WTC11 (cell line): ENCODE data around the gene GDNF. TPM values are rescaled to one million over a fixed set of nuclear protein-coding genes. Genes with fewer than 3 reads are reported as not detected.

Source experiments
- ATAC-seq: fragments of 200-7000 bp; cut with Tn5 transposase; 2 replicates; pipeline ENCODE4 v1.10.0; 2021; ENCODE audit warnings: mild to moderate bottlenecking, moderate library complexity
- CTCF ChIA-PET: fragments of 300-600 bp; sonication (Branson Sonifier 250); formaldehyde crosslinking; loops from one replicate; lab custom pipeline; 2021; ENCODE audit warnings: antibody characterized with exemption; lab: Charles Lee
- POLR2A ChIA-PET: fragments of 350-600 bp; sonication (Branson Sonifier 250); formaldehyde crosslinking; loops from one replicate; lab custom pipeline; 2021; ENCODE audit warnings: antibody characterized with exemption; lab: Charles Lee
- DNase-seq: peaks from one replicate; pipeline ENCODE4 v3.0.0; 2021; ENCODE audit warnings: low spot score
- H3K27ac Mint-ChIP-seq: 2 replicates; pipeline ENCODE4 v1.8.0; 2021; ENCODE audit warnings: mixed read lengths
- H3K27me3 Mint-ChIP-seq: 2 replicates; pipeline ENCODE4 v1.8.0; 2021; ENCODE audit warnings: low read depth, mild to moderate bottlenecking, moderate library complexity, mixed read lengths
- H3K36me3 Mint-ChIP-seq: 2 replicates; pipeline ENCODE4 v1.8.0; 2021; ENCODE audit warnings: mixed read lengths
- H3K4me1 Mint-ChIP-seq: 2 replicates; pipeline ENCODE4 v1.8.0; 2022; ENCODE audit warnings: mixed read lengths
- H3K4me3 Mint-ChIP-seq: 2 replicates; pipeline ENCODE4 v1.8.0; 2021; ENCODE audit warnings: mild to moderate bottlenecking, moderate library complexity, mixed read lengths
- H3K9me3 Mint-ChIP-seq: 2 replicates; pipeline ENCODE4 v1.8.0; 2021; ENCODE audit warnings: mixed read lengths
- MYBL2 ChIP-seq: sonication (generic); formaldehyde crosslinking; IDR thresholded peaks from 2 replicates; pipeline ENCODE4 v1.8.1; 2023; ENCODE audit warnings: mild to moderate bottlenecking, moderate library complexity, missing genetic modification reagents
- NFYB ChIP-seq: sonication (generic); formaldehyde crosslinking; conservative IDR thresholded peaks from 2 replicates; pipeline ENCODE4 v1.8.0; 2022; ENCODE audit warnings: low read depth, missing genetic modification reagents
- NR2C2 ChIP-seq: sonication (generic); formaldehyde crosslinking; IDR thresholded peaks from 2 replicates; pipeline ENCODE4 v1.8.0; 2022; ENCODE audit warnings: mild to moderate bottlenecking, missing genetic modification reagents
- OVOL2 ChIP-seq: fragments of 250-450 bp; sonication (Bioruptor Pico); IDR thresholded peaks from 2 replicates; pipeline ENCODE4 v1.9.0; 2021; ENCODE audit warnings: mild to moderate bottlenecking, borderline replicate concordance
- SOX15 ChIP-seq: fragments of 250-450 bp; sonication (Bioruptor Pico); IDR thresholded peaks from 2 replicates; pipeline ENCODE4 v1.9.0; 2021; ENCODE audit warnings: mild to moderate bottlenecking
- ZNF263 ChIP-seq: sonication (generic); formaldehyde crosslinking; IDR thresholded peaks from 2 replicates; pipeline ENCODE4 v1.8.1; 2022; ENCODE audit warnings: low read depth, mild to moderate bottlenecking, moderate library complexity, missing genetic modification reagents
- ZNF396 ChIP-seq: fragments of 250-450 bp; sonication (Bioruptor Pico); IDR thresholded peaks from 2 replicates; pipeline ENCODE4 v1.8.0; 2021; ENCODE audit warnings: mild to moderate bottlenecking, moderate library complexity, borderline replicate concordance
- total RNA-seq: library from RNA; stranded (reverse); gene quantifications from 3 replicates; pipeline ENCODE4 v1.2.3, GENCODE V29; 2021
- TF ChIP-seq, protein P1 (sequence below): fragments of 250-450 bp; sonication (Bioruptor Pico); IDR thresholded peaks from 2 replicates; pipeline ENCODE4 v1.8.0; 2021; ENCODE audit warnings: mild to moderate bottlenecking
- TF ChIP-seq, protein P2 (sequence below): fragments of 250-450 bp; sonication (Bioruptor Pico); IDR thresholded peaks from 2 replicates; pipeline ENCODE4 v1.9.0; 2021; ENCODE audit warnings: mild to moderate bottlenecking, borderline replicate concordance
- TF ChIP-seq, protein P3 (sequence below): sonication (generic); formaldehyde crosslinking; IDR thresholded peaks from 2 replicates; pipeline ENCODE4 v1.8.0; 2023; ENCODE audit warnings: mild to moderate bottlenecking, missing genetic modification reagents
- TF ChIP-seq, protein P4 (sequence below): sonication (generic); formaldehyde crosslinking; IDR thresholded peaks from 2 replicates; pipeline ENCODE4 v1.8.0; 2022; ENCODE audit warnings: mild to moderate bottlenecking, missing genetic modification reagents
- TF ChIP-seq, protein P5 (sequence below): sonication (generic); formaldehyde crosslinking; IDR thresholded peaks from 2 replicates; pipeline ENCODE4 v1.8.0; 2022; ENCODE audit warnings: mild to moderate bottlenecking, missing genetic modification reagents
- TF ChIP-seq, protein P6 (sequence below): sonication (generic); formaldehyde crosslinking; IDR thresholded peaks from 2 replicates; pipeline ENCODE4 v1.8.1; 2022; ENCODE audit warnings: low read depth, mild to moderate bottlenecking, moderate library complexity, missing genetic modification reagents, borderline replicate concordance
- TF ChIP-seq, protein P7 (sequence below): sonication (generic); formaldehyde crosslinking; IDR thresholded peaks from 2 replicates; pipeline ENCODE4 v1.8.1; 2023; ENCODE audit warnings: mild to moderate bottlenecking, missing genetic modification reagents

GDNF gene
- total RNA-seq, 1 experiment from 2014 or later = 4.7 TPM

DNA sequence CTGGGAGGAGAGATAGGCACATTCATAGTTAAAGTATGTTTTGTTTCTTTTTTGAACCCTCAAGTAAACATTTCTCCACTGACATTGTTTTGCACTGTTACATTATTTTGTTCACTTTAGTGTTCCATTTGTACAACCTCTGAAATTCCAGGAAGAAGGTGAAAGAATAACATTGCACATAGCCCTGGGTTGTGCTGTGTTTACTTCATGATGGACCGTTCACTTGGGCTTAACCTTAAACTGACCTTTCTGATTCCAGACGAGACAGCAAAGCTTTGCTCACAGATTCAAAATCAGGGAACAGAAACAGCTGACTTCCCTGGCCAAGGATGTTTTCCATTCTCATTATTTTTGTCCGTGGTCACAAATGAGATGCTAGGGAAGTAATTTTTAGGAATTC, 42.8 kb upstream of the GDNF start:
- Mint-ChIP-seq H3K27ac (no peak overlapping the region), H3K9me3 (peaks cover 19% of the 10 kb centered on the region), H3K36me3 (no peaks in the 10 kb centered on the region), H3K4me3 (no peak overlapping the region)
- no peak for DNase-seq
- CTCF ChIA-PET = no interaction called here
- TF ChIP-seq ZNF396 (CRISPR knock-in tag) = no peak
- TF ChIP-seq SOX15 (CRISPR knock-in tag) = no peak
- TF ChIP-seq ZNF263 (CRISPR knock-in tag) = no peak
- TF ChIP-seq, protein P1, sequence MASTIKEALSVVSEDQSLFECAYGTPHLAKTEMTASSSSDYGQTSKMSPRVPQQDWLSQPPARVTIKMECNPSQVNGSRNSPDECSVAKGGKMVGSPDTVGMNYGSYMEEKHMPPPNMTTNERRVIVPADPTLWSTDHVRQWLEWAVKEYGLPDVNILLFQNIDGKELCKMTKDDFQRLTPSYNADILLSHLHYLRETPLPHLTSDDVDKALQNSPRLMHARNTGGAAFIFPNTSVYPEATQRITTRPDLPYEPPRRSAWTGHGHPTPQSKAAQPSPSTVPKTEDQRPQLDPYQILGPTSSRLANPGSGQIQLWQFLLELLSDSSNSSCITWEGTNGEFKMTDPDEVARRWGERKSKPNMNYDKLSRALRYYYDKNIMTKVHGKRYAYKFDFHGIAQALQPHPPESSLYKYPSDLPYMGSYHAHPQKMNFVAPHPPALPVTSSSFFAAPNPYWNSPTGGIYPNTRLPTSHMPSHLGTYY = no peak
- no peak for TF ChIP-seq OVOL2 (CRISPR knock-in tag)
- TF ChIP-seq, protein P2, sequence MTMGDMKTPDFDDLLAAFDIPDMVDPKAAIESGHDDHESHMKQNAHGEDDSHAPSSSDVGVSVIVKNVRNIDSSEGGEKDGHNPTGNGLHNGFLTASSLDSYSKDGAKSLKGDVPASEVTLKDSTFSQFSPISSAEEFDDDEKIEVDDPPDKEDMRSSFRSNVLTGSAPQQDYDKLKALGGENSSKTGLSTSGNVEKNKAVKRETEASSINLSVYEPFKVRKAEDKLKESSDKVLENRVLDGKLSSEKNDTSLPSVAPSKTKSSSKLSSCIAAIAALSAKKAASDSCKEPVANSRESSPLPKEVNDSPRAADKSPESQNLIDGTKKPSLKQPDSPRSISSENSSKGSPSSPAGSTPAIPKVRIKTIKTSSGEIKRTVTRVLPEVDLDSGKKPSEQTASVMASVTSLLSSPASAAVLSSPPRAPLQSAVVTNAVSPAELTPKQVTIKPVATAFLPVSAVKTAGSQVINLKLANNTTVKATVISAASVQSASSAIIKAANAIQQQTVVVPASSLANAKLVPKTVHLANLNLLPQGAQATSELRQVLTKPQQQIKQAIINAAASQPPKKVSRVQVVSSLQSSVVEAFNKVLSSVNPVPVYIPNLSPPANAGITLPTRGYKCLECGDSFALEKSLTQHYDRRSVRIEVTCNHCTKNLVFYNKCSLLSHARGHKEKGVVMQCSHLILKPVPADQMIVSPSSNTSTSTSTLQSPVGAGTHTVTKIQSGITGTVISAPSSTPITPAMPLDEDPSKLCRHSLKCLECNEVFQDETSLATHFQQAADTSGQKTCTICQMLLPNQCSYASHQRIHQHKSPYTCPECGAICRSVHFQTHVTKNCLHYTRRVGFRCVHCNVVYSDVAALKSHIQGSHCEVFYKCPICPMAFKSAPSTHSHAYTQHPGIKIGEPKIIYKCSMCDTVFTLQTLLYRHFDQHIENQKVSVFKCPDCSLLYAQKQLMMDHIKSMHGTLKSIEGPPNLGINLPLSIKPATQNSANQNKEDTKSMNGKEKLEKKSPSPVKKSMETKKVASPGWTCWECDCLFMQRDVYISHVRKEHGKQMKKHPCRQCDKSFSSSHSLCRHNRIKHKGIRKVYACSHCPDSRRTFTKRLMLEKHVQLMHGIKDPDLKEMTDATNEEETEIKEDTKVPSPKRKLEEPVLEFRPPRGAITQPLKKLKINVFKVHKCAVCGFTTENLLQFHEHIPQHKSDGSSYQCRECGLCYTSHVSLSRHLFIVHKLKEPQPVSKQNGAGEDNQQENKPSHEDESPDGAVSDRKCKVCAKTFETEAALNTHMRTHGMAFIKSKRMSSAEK (CRISPR knock-in tag) = no peak
- TF ChIP-seq, protein P3, sequence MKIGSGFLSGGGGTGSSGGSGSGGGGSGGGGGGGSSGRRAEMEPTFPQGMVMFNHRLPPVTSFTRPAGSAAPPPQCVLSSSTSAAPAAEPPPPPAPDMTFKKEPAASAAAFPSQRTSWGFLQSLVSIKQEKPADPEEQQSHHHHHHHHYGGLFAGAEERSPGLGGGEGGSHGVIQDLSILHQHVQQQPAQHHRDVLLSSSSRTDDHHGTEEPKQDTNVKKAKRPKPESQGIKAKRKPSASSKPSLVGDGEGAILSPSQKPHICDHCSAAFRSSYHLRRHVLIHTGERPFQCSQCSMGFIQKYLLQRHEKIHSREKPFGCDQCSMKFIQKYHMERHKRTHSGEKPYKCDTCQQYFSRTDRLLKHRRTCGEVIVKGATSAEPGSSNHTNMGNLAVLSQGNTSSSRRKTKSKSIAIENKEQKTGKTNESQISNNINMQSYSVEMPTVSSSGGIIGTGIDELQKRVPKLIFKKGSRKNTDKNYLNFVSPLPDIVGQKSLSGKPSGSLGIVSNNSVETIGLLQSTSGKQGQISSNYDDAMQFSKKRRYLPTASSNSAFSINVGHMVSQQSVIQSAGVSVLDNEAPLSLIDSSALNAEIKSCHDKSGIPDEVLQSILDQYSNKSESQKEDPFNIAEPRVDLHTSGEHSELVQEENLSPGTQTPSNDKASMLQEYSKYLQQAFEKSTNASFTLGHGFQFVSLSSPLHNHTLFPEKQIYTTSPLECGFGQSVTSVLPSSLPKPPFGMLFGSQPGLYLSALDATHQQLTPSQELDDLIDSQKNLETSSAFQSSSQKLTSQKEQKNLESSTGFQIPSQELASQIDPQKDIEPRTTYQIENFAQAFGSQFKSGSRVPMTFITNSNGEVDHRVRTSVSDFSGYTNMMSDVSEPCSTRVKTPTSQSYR (CRISPR knock-in tag) = no peak
- TF ChIP-seq, protein P4, sequence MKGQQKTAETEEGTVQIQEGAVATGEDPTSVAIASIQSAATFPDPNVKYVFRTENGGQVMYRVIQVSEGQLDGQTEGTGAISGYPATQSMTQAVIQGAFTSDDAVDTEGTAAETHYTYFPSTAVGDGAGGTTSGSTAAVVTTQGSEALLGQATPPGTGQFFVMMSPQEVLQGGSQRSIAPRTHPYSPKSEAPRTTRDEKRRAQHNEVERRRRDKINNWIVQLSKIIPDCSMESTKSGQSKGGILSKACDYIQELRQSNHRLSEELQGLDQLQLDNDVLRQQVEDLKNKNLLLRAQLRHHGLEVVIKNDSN (CRISPR knock-in tag) = no peak
- no peak for TF ChIP-seq MYBL2 (CRISPR knock-in tag)
- TF ChIP-seq, protein P5, sequence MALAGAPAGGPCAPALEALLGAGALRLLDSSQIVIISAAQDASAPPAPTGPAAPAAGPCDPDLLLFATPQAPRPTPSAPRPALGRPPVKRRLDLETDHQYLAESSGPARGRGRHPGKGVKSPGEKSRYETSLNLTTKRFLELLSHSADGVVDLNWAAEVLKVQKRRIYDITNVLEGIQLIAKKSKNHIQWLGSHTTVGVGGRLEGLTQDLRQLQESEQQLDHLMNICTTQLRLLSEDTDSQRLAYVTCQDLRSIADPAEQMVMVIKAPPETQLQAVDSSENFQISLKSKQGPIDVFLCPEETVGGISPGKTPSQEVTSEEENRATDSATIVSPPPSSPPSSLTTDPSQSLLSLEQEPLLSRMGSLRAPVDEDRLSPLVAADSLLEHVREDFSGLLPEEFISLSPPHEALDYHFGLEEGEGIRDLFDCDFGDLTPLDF (CRISPR knock-in tag) = no peak
- TF ChIP-seq NFYB (CRISPR knock-in tag) = no peak
- TF ChIP-seq, protein P6, sequence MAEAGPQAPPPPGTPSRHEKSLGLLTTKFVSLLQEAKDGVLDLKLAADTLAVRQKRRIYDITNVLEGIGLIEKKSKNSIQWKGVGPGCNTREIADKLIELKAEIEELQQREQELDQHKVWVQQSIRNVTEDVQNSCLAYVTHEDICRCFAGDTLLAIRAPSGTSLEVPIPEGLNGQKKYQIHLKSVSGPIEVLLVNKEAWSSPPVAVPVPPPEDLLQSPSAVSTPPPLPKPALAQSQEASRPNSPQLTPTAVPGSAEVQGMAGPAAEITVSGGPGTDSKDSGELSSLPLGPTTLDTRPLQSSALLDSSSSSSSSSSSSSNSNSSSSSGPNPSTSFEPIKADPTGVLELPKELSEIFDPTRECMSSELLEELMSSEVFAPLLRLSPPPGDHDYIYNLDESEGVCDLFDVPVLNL (CRISPR knock-in tag) = no peak
- TF ChIP-seq, protein P7, sequence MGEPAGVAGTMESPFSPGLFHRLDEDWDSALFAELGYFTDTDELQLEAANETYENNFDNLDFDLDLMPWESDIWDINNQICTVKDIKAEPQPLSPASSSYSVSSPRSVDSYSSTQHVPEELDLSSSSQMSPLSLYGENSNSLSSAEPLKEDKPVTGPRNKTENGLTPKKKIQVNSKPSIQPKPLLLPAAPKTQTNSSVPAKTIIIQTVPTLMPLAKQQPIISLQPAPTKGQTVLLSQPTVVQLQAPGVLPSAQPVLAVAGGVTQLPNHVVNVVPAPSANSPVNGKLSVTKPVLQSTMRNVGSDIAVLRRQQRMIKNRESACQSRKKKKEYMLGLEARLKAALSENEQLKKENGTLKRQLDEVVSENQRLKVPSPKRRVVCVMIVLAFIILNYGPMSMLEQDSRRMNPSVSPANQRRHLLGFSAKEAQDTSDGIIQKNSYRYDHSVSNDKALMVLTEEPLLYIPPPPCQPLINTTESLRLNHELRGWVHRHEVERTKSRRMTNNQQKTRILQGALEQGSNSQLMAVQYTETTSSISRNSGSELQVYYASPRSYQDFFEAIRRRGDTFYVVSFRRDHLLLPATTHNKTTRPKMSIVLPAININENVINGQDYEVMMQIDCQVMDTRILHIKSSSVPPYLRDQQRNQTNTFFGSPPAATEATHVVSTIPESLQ (CRISPR knock-in tag) = no peak
- no peak for TF ChIP-seq NR2C2
- TF ChIP-seq, all 79 proteins: peak for 0
- ATAC-seq = no peak
- H3K27me3 Mint-ChIP-seq = no peaks in the 10 kb centered on the region
- POLR2A ChIA-PET = no interaction called here
- H3K4me1 Mint-ChIP-seq = no peaks in the 10 kb centered on the region
